ENCODE results near the gene TM4SF1. TPM values are rescaled to one million over a fixed set of nuclear protein-coding genes. Genes with fewer than 3 reads are reported as not detected.

Gene TM4SF1
- total RNA-seq, 2 donors from 2014 or later = 92.0 to 142 TPM

GRCh38 chr3:149373235-149374125, 4.0 kb downstream of the TM4SF1 start:
- no peak for DNase-seq (ENCODE audit: low spot score)
- peak overlapping the region; percentile 14 to 16 for H3K27ac ChIP-seq
- no peaks in the 10 kb centered on the region for H3K27me3 ChIP-seq (replicated peaks; ENCODE audit: insufficient read depth)
- no peaks in the 10 kb centered on the region for H3K9me3 ChIP-seq
- H3K4me1 ChIP-seq (replicated peaks) = peaks cover 20% of the 10 kb centered on the region
- intact Hi-C loops (cut with DNase I) = no loop called here
- peak; percentile 23 for TF ChIP-seq POLR2AphosphoS5 (IDR thresholded peaks at IDR 0.05)
- TF ChIP-seq CTCF (IDR thresholded peaks at IDR 0.05) = no peak
- 53% methylated on average over 2 of the region's 2 CpGs for WGBS
- H3K4me3 ChIP-seq = no peak overlapping the region
- no peaks in the 10 kb centered on the region for H3K36me3 ChIP-seq

- Histone ChIP-seq H3K36me3 (no peaks in the 10 kb centered on the region), H3K4me3 (no peak overlapping the region), H3K27me3 (replicated peaks; ENCODE audit: insufficient read depth) (no peaks in the 10 kb centered on the region), H3K9me3 (no peaks in the 10 kb centered on the region), H3K4me1 (replicated peaks) (peaks cover 20% of the 10 kb centered on the region), H3K27ac (peak overlapping the region; percentile 55 to 71)
- intact Hi-C loops (cut with DNase I) = no loop called here
- DNase-seq (ENCODE audit: low spot score) = no peak
- TF ChIP-seq POLR2A (IDR thresholded peaks at IDR 0.05) = no peak
- TF ChIP-seq CTCF (IDR thresholded peaks at IDR 0.05) = no peak
- no peak for TF ChIP-seq POLR2AphosphoS5 (IDR thresholded peaks at IDR 0.05)
- 28% methylated on average over 2 of the region's 2 CpGs for WGBS
Observed at GRCh38 chr3:149371723-149372114, 5.7 kb downstream of the TM4SF1 start.

GRCh38 chr3:149371001-149371722, 6.3 kb downstream of the TM4SF1 start:
- no peaks in the 10 kb centered on the region for H3K27me3 ChIP-seq (replicated peaks; ENCODE audit: insufficient read depth)
- DNase-seq (ENCODE audit: low spot score) = peak; percentile 62
- peaks cover 20% of the 10 kb centered on the region for H3K4me1 ChIP-seq (replicated peaks)
- H3K4me3 ChIP-seq = no peak overlapping the region
- intact Hi-C loops (cut with DNase I) = no loop called here
- TF ChIP-seq POLR2AphosphoS5 (IDR thresholded peaks at IDR 0.05) = peak; percentile 63
- peak in 3 of 4 experiments; percentile 33 to 49 (median 41) for TF ChIP-seq CTCF (IDR thresholded peaks at IDR 0.05)
- TF ChIP-seq POLR2A (IDR thresholded peaks at IDR 0.05) = no peak
- peak overlapping the region; percentile 55 to 71 for H3K27ac ChIP-seq
- 27% methylated on average over 7 of the region's 7 CpGs for WGBS
- H3K36me3 ChIP-seq = no peaks in the 10 kb centered on the region
- no peaks in the 10 kb centered on the region for H3K9me3 ChIP-seq

DNA sequence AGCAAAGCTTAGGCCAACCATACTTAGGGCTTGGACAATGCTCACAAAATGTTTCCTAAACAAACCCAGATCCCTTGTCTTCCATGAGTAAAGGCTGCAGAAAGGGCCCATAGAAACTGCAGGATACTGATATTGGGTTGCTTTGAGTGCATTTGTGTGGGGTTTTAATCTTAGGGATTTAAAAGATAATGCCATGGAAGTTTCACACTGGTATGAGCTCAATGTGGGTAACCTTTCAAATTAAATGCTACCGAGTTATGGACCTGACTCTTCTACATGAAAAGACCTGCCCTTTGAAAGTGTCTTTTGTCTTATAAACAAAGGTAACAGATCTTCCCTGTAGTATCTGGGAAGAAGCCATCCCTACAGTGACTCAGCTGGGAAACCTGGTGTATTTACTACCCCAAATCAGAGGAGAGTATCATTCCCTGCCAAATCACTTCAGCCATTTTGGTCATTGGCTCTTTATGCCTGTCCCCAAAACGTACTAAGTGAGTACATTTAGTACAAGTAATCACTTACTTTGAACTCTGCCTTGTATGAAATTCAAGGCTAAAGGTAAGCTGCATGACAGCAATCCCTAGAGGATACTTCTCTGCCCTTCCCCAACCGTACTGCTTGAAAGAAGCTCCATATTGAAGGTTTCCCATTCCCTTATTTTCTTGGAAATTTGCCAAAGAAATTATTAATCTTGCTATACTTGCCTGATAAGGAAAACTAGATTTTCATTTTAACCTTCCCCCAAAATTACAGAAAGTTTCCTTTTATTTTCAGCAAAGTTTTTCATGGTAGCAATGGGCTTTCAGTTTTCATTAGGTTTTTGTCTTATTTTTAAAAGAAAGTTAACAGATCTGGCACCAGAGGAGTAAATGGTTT, 7.2 kb downstream of the TM4SF1 start:
- Histone ChIP-seq H3K27ac (peak overlapping the region; percentile 55 to 71), H3K27me3 (replicated peaks; ENCODE audit: insufficient read depth) (no peaks in the 10 kb centered on the region), H3K4me3 (no peak overlapping the region), H3K9me3 (no peaks in the 10 kb centered on the region), H3K36me3 (no peaks in the 10 kb centered on the region), H3K4me1 (replicated peaks) (peaks cover 20% of the 10 kb centered on the region)
- WGBS = 40% methylated on average over 3 of the region's 3 CpGs
- intact Hi-C loops (cut with DNase I) = no loop called here
- no peak for TF ChIP-seq CTCF (IDR thresholded peaks at IDR 0.05)
- TF ChIP-seq POLR2AphosphoS5 (IDR thresholded peaks at IDR 0.05) = no peak
- TF ChIP-seq POLR2A (IDR thresholded peaks at IDR 0.05) = no peak
- DNase-seq (ENCODE audit: low spot score) = no peak

All from prostate gland (tissue), 2 donors.